GM12875 (cell line): ENCODE data around the gene TOR4A.

Experiments
- H3K4me3 ChIP-seq: one replicate; pipeline ENCODE4 v1.5.1; 2011; ENCODE audit warnings: low read depth, low read length, control low read depth
- CTCF ChIP-seq: IDR thresholded peaks from 2 replicates; pipeline ENCODE4 v1.5.1; 2011; ENCODE audit warnings: low read depth, mild to moderate bottlenecking, control low read depth, inconsistent platforms, low read length, moderate library complexity, borderline replicate concordance; ENCODE audit not compliant: insufficient read depth

Gene TOR4A

GRCh38 chr9:137313326-137313936, 35.9 kb downstream of the TOR4A start:
- no peak for TF ChIP-seq CTCF
- H3K4me3 ChIP-seq: no peak overlapping the region

- TF ChIP-seq CTCF: no peak
- no peak overlapping the region for H3K4me3 ChIP-seq
Measured at GRCh38 chr9:137313956-137314560, 36.5 kb downstream of the TOR4A start.

- TF ChIP-seq CTCF: no peak
- H3K4me3 ChIP-seq: no peak overlapping the region
Measured at GRCh38 chr9:137314561-137315560, 37.3 kb downstream of the TOR4A start.

- H3K4me3 ChIP-seq: no peak overlapping the region
- no peak for TF ChIP-seq CTCF
Measured at GRCh38 chr9:137315581-137316011, 38.1 kb downstream of the TOR4A start.

DNA sequence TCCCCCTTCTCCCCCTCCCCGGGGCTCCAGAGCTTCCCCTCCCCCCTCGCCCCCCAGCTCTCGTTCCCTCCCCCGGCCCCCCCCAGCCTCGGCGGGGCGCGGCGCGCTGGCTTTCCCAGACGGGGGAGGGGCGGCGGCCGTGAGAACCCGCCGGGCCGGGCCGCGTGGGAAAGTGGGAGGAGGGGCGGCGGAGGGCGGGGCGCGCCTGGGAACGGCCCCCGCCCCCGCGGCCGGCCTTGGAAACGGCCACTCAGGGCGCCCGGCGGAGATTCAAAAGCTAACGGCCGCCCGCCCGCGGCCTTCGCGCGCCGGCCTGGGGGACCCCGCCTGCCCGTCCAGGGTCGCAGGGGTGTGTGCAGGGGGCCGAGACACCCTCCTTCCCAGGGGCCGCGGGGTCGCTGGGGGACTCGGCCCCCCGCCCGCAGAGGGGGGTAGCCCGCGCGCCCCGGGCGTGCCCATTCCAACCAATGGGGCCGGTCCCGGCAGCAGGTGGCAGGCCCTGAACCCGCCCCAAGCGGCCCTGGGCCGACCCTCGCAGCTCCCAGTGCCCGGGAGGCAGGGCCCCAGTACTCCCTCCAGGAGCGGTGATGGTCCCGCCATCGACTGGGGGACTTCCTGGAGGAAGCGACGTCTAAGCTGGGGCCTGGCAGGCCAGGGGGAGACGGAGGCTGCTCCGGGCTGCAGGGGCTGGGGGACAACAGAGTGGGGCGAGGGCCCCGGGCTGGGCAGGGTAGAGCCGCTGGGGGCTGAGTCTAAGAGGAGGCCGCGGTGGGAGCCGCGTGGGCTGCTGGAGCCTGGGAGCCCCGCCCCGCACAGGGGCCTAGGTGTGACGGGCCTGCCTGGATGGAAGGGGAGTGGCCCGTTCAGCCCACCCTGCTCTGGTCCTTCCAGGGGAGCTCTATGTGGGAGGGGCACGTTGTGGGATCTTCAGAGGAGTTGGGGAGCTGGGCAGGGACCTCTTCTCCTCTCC, 38.8 kb downstream of the TOR4A start:
- peak overlapping the region; percentile 48 for H3K4me3 ChIP-seq
- TF ChIP-seq CTCF: no peak

DNA sequence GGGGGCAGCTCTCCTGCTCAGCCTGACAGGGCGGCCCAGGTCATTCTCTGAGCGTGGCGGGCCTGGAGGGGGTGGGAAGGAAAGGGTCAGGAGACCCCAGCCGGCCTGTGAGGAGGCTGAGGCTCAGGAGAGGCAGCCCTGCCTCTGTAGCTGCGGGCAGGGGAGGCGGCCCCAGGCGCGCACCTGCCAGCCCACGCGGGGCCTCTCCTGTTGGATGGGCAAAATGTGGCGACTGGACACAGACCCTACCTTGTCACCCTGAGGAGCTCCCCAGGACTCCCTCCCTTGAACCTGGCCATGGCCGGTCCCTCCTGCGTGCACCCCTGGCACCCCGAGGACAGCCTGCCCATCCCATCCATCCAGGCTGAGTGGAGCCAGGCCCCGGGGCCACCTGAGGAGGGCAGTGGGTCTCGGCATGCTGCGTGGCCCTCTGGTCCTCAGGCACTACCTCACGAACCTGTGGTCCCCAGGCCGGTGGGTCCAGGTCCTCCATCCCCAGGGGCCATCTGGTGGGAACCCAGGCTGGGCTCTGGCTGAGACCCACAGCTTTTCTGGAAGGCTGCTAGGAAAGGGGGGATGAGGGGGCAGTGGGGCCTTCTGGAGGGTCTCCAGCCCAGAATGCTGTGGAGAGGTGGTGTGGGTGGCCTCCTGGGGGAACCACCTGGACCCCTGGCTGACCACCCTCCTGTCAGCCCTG, 39.6 kb downstream of the TOR4A start:
- H3K4me3 ChIP-seq: no peak overlapping the region
- no peak for TF ChIP-seq CTCF
